Measurements from ENCODE around the gene LKAAEAR1. TPM values are rescaled to one million over a fixed set of nuclear protein-coding genes. Genes with fewer than 3 reads are reported as not detected.

LKAAEAR1 gene
- total RNA-seq, 3 donors from 2014 or later, result 0.30 to 0.47 (median 0.38) TPM

DNA sequence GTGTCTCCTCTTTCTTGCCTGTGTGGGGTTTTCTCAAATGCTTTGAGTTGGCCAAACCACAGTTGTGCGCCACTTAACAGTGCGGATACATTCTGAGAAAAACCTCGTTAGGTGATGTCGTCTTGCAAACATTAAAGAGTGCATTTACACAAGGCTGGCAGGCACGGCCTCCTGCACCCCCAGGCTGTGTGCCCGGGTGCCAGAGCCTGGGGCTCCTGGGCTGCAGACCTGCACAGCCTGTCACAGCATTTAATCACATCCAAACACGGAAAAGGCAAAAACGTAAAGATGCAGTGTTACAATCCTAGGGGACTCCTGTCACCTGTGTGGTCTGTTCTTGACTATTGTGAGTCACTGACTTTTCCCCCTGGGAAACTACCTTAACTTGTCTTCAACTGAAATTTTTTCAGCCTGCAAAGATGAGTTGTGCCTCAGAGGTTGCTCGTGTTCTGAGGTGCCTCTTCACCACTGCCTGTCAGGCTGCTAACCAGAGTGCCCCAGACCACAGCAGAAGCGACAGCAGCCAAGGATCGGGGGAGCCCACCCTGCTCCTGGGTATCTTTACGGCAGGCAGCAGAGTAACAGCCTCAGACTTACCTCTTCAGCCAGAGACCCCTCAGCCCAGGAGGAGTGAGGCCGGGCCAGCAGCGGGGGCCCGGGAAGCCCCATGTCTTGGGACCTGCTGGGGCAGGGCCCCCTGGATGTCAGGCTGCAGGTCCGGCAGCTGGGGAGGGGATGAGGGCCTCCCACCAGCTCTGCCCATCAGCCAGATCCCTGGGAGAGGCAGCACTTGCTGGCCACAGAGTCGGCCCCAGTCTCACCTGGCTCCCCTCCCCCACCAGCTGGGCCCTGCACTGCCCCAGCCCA lies 48.9 kb downstream of the LKAAEAR1 start:
- Mint-ChIP-seq H3K4me1 (ENCODE audit: low read depth) (peaks cover 53% of the 10 kb centered on the region), H3K9me3 (no peaks in the 10 kb centered on the region), H3K27me3 (ENCODE audit: low read depth) (no peaks in the 10 kb centered on the region), H3K36me3 (ENCODE audit: insufficient read depth) (peaks cover 8% of the 10 kb centered on the region), H3K4me3 (peak overlapping the region; percentile 53)
- ATAC-seq (peak; percentile 31 to 44), DNase-seq (peak; percentile 34)

DNA sequence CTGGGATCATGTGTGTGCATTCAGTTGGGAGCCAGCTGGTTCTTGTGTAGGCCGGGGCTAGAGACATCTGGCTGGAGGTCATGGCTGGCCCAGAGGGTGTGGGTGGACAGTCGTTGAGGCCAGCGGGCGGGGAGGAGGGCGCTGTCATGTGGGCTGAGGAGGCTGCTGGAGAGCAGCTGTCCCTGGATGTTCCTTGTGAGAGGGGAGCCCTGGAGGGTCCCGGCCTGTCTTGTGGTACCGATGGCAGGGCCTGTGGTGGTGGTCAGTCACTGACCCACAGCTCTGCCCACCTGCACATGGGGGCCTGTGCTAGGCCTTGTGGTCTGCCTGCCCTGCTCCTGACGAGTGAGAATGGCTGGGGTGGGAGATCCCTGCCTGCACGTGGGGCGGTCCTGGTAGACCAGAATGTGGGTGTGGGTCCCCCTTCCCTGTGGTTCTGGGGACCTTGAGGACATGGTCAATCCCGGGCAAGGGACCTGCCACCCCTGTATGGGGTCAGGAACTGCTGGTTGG lies 50.2 kb downstream of the LKAAEAR1 start:
- Mint-ChIP-seq H3K9me3 (no peaks in the 10 kb centered on the region), H3K27me3 (ENCODE audit: low read depth) (no peaks in the 10 kb centered on the region), H3K4me3 (no peak overlapping the region), H3K36me3 (ENCODE audit: insufficient read depth) (peaks cover 9% of the 10 kb centered on the region), H3K4me1 (ENCODE audit: low read depth) (peaks cover 44% of the 10 kb centered on the region)
- DNase-seq, result no peak
- no peak for ATAC-seq

Other genes with a start within 250 kb of the LKAAEAR1 start
- gene ABHD16B, start 222.9 kb downstream of the LKAAEAR1 start, total RNA-seq, result not detected
- 10 to 100 TPM; 87.4 to 95.0 (median 89.3) TPM for gene TPD52L2, start 219.1 kb downstream of the LKAAEAR1 start, total RNA-seq
- 10 to 100 TPM; 37.2 to 38.5 (median 37.8) TPM for gene DNAJC5, start 189.3 kb downstream of the LKAAEAR1 start, total RNA-seq
- gene UCKL1, start 128.0 kb downstream of the LKAAEAR1 start, total RNA-seq, result 10 to 100 TPM; 48.8 to 59.4 (median 56.6) TPM
- 10 to 100 TPM; 19.8 to 21.0 (median 20.2) TPM for gene ZNF512B, start 114.5 kb downstream of the LKAAEAR1 start, total RNA-seq
- 10 to 100 TPM; 14.6 to 17.4 (median 16.8) TPM for gene SAMD10, start 104.8 kb downstream of the LKAAEAR1 start, total RNA-seq
- gene PRPF6, start 103.3 kb downstream of the LKAAEAR1 start, total RNA-seq, result 100 to 1,000 TPM in 1 of 3 donors, 10 to 100 TPM in 2; 95.9 to 101 (median 98.7) TPM
- 1 to 10 TPM; 2.6 to 3.9 (median 3.2) TPM for gene C20orf204, start 48.2 kb downstream of the LKAAEAR1 start, total RNA-seq
- gene SOX18, start 34.8 kb downstream of the LKAAEAR1 start, total RNA-seq, result under 1 TPM; 0.13 to 0.24 (median 0.24) TPM
- 10 to 100 TPM; 10.5 to 17.3 (median 11.5) TPM for gene TCEA2, start 21.2 kb downstream of the LKAAEAR1 start, total RNA-seq
- 10 to 100 TPM; 41.7 to 49.0 (median 47.0) TPM for gene RGS19, start 4.9 kb downstream of the LKAAEAR1 start, total RNA-seq
- under 1 TPM in 2 of 3 donors, not detected in 1; 0.05 to 0.11 TPM for gene OPRL1, start 4.3 kb downstream of the LKAAEAR1 start, total RNA-seq
- not detected for gene NPBWR2, start 23.2 kb upstream of the LKAAEAR1 start, total RNA-seq
- gene MYT1, start 80.1 kb upstream of the LKAAEAR1 start, total RNA-seq, result not detected
- 10 to 100 TPM; 20.4 to 24.4 (median 21.2) TPM for gene PCMTD2, start 171.3 kb upstream of the LKAAEAR1 start, total RNA-seq

All from activated T-cell treated with anti-CD3 and anti-CD28 coated beads, Interleukin-2, amount 50 U/mL, for 4 hours (primary cell).